PC-3 (cell line): ENCODE measurements around the gene AEN. TPM values are rescaled to one million over a fixed set of nuclear protein-coding genes. Genes with fewer than 3 reads are reported as not detected.

ENCODE experiments used
- ATAC-seq: fragments of 200-7000 bp; cut with Tn5 transposase; 2 replicates; pipeline ENCODE4 v1.9.1; 2020; ENCODE audit warnings: mild to moderate bottlenecking, moderate library complexity
- BruUV-seq: library from RNA; stranded (reverse); fragments of 400-500 nt; replicated peaks from 2 replicates; lab custom pipeline; 2021; lab: Mats Ljungman, UMichigan
- CTCF ChIA-PET: fragments of 300-600 bp; sonication (Branson Sonifier 250); formaldehyde crosslinking; loops from one replicate; lab custom pipeline; 2022; ENCODE audit warnings: antibody characterized with exemption; lab: Charles Lee
- POLR2A ChIA-PET: fragments of 300-600 bp; sonication (Branson Sonifier 250); formaldehyde crosslinking; loops from one replicate; lab custom pipeline; 2022; ENCODE audit warnings: antibody characterized with exemption; ENCODE audit not compliant: unreplicated experiment; lab: Charles Lee
- DNase-seq: peaks from one replicate; pipeline ENCODE4 v3.0.0-alpha.2; 2015
- H2AFZ ChIP-seq: fragments of 300-600 bp; sonication (generic); 2 replicates; pipeline ENCODE4 v1.6.0; 2016; ENCODE audit warnings: antibody characterized with exemption, low read length
- H3F3A ChIP-seq: fragments of 300-600 bp; sonication (generic); one replicate; pipeline ENCODE4 v1.6.0; 2017; ENCODE audit warnings: antibody characterized with exemption, low read length, control low read depth, mild to moderate bottlenecking; ENCODE audit not compliant: unreplicated experiment
- H3K27ac ChIP-seq: fragments of 300-600 bp; sonication (generic); 2 replicates; pipeline ENCODE4 v1.5.1; 2016; ENCODE audit warnings: mild to moderate bottlenecking, low read length
- H3K27me3 ChIP-seq: fragments of 300-600 bp; sonication (generic); 2 replicates; pipeline ENCODE4 v1.6.1; 2016; ENCODE audit warnings: low read length, mixed read lengths
- H3K36me3 ChIP-seq: fragments of 300-600 bp; sonication (generic); 2 replicates; pipeline ENCODE4 v1.6.1; 2016; ENCODE audit warnings: low read depth, mixed run types, low read length, mixed read lengths
- H3K4me1 ChIP-seq: fragments of 300-600 bp; sonication (generic); 2 replicates; pipeline ENCODE4 v1.5.1; 2016; ENCODE audit warnings: low read length; ENCODE audit not compliant: insufficient read depth
- H3K4me2 ChIP-seq: fragments of 300-600 bp; sonication (generic); 2 replicates; pipeline ENCODE4 v1.6.0; 2016; ENCODE audit warnings: low read length
- H3K4me3 ChIP-seq: fragments of 300-600 bp; sonication (generic); 2 replicates; pipeline ENCODE4 v1.5.1; 2016; ENCODE audit warnings: mild to moderate bottlenecking, low read length, mixed read lengths
- H3K79me2 ChIP-seq: fragments of 300-600 bp; sonication (generic); 2 replicates; pipeline ENCODE4 v1.6.1; 2017; ENCODE audit warnings: low read length, mixed read lengths
- H3K9ac ChIP-seq: fragments of 300-600 bp; sonication (generic); 2 replicates; pipeline ENCODE4 v1.6.0; 2016; ENCODE audit warnings: mild to moderate bottlenecking, low read length
- H3K9me2 ChIP-seq: fragments of 300-600 bp; sonication (generic); replicated peaks from 2 replicates; pipeline ENCODE4 v1.6.1; 2016; ENCODE audit warnings: mixed run types, low read length, mixed read lengths
- H3K9me3 ChIP-seq: fragments of 300-600 bp; sonication (generic); 2 replicates; pipeline ENCODE4 v1.6.1; 2016; ENCODE audit warnings: low read length, mixed read lengths
- H4K20me1 ChIP-seq: fragments of 300-600 bp; sonication (generic); 2 replicates; pipeline ENCODE4 v1.6.1; 2016; ENCODE audit warnings: low read length, mixed read lengths
- EZH2 ChIP-seq: fragments of 300-600 bp; sonication (generic); IDR thresholded peaks from one replicate; pipeline ENCODE4 v1.6.1; 2017; ENCODE audit warnings: antibody characterized with exemption, mild to moderate bottlenecking, low read length; ENCODE audit not compliant: unreplicated experiment
- EZH2phosphoT487 ChIP-seq: fragments of 300-600 bp; sonication (generic); IDR thresholded peaks from 2 replicates; pipeline ENCODE4 v1.6.1; 2018; ENCODE audit warnings: mild to moderate bottlenecking, antibody characterized with exemption, low read length, borderline replicate concordance
- intact Hi-C: fragments of 100-400 bp; cut with micrococcal nuclease; formaldehyde crosslinking; loops from 2 replicates; pipeline ENCODE4 v1.9.0; 2023
- total RNA-seq: library from RNA; depleted of rRNA; stranded (reverse); fragments of >200 nt; gene quantifications from 2 replicates; pipeline ENCODE4 v1.2.3, GENCODE V29; 2014
- TF ChIP-seq, protein P1 (sequence below): fragments of 300-600 bp; sonication (generic); conservative IDR thresholded peaks from 2 replicates; pipeline ENCODE4 v1.5.1; 2017; ENCODE audit warnings: antibody characterized with exemption, low read depth, mild to moderate bottlenecking, low read length

AEN gene
- total RNA-seq, 1 experiment from 2014 or later: 81.3 TPM

- H3K9me2 ChIP-seq: no peaks in the 10 kb centered on the region
- TF ChIP-seq, protein P1, sequence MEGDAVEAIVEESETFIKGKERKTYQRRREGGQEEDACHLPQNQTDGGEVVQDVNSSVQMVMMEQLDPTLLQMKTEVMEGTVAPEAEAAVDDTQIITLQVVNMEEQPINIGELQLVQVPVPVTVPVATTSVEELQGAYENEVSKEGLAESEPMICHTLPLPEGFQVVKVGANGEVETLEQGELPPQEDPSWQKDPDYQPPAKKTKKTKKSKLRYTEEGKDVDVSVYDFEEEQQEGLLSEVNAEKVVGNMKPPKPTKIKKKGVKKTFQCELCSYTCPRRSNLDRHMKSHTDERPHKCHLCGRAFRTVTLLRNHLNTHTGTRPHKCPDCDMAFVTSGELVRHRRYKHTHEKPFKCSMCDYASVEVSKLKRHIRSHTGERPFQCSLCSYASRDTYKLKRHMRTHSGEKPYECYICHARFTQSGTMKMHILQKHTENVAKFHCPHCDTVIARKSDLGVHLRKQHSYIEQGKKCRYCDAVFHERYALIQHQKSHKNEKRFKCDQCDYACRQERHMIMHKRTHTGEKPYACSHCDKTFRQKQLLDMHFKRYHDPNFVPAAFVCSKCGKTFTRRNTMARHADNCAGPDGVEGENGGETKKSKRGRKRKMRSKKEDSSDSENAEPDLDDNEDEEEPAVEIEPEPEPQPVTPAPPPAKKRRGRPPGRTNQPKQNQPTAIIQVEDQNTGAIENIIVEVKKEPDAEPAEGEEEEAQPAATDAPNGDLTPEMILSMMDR: no peak
- TF ChIP-seq EZH2: no peak
- TF ChIP-seq EZH2phosphoT487: no peak
- no peaks in the 10 kb centered on the region for H3K4me1 ChIP-seq
- intact Hi-C loops: no loop called here
- H3K27me3 ChIP-seq: peaks cover 6% of the 10 kb centered on the region; the same call in 1 of the 2 replicates
- no peak overlapping the region for H3K4me3 ChIP-seq
- ATAC-seq (no peak), DNase-seq (no peak)
- H3K9me3 ChIP-seq: no peaks in the 10 kb centered on the region
- BruUV-seq: no TSS peak
- POLR2A ChIA-PET: no interaction called here
- no peaks in the 10 kb centered on the region for H3F3A ChIP-seq
- CTCF ChIA-PET: interaction anchor here (0.6 kb wide), 1 partner anchor 10 kb away, joined by 4 read pairs; no protein-coding TSS in a partner anchor
- H4K20me1 ChIP-seq: no peaks in the 10 kb centered on the region
- no peak overlapping the region for H3K4me2 ChIP-seq
- H3K36me3 ChIP-seq: no peaks in the 10 kb centered on the region
- H2AFZ ChIP-seq: no peak overlapping the region
- H3K9ac ChIP-seq: no peak overlapping the region
- H3K27ac ChIP-seq: no peak overlapping the region
- no peaks in the 10 kb centered on the region for H3K79me2 ChIP-seq
These were observed 8.8 kb upstream of the AEN start for GRCh38 chr15:88612186-88612796.

GRCh38 chr15:88613074-88613944 lies 7.8 kb upstream of the AEN start:
- no peaks in the 10 kb centered on the region for H3K79me2 ChIP-seq
- H3K27me3 ChIP-seq: no peaks in the 10 kb centered on the region
- H3K36me3 ChIP-seq: no peaks in the 10 kb centered on the region
- H3K9ac ChIP-seq: no peak overlapping the region
- H3K4me1 ChIP-seq: peaks cover 3% of the 10 kb centered on the region; the same call in 1 of the 2 replicates
- BruUV-seq: no TSS peak
- ChIA-PET POLR2A (no interaction called here), CTCF (interaction anchor here (0.6 kb wide), 1 partner anchor 9 kb away, joined by 4 read pairs; no protein-coding TSS in a partner anchor)
- H3K4me3 ChIP-seq: no peak overlapping the region
- intact Hi-C loops: no loop called here
- DNase-seq (no peak), ATAC-seq (no peak)
- H3F3A ChIP-seq: no peaks in the 10 kb centered on the region
- H3K9me2 ChIP-seq: no peaks in the 10 kb centered on the region
- no peaks in the 10 kb centered on the region for H3K9me3 ChIP-seq
- no peak overlapping the region for H2AFZ ChIP-seq
- H3K27ac ChIP-seq: no peak overlapping the region
- no peak for TF ChIP-seq EZH2
- H3K4me2 ChIP-seq: no peak overlapping the region
- no peaks in the 10 kb centered on the region for H4K20me1 ChIP-seq

GRCh38 chr15:88615303-88616107 lies 5.6 kb upstream of the AEN start:
- no peaks in the 10 kb centered on the region for H3K27me3 ChIP-seq
- H3F3A ChIP-seq: no peaks in the 10 kb centered on the region
- H3K27ac ChIP-seq: no peak overlapping the region
- BruUV-seq: no TSS peak
- H2AFZ ChIP-seq: 0 out of 2 replicates have a peak overlapping the region, but pooled peaks have one; percentile 30
- H3K9me3 ChIP-seq: no peaks in the 10 kb centered on the region
- intact Hi-C loops: no loop called here
- ChIA-PET CTCF (no interaction called here), POLR2A (no interaction called here)
- H3K4me2 ChIP-seq: no peak overlapping the region
- no peak overlapping the region for H3K9ac ChIP-seq
- no peaks in the 10 kb centered on the region for H3K79me2 ChIP-seq
- no peaks in the 10 kb centered on the region for H3K9me2 ChIP-seq
- TF ChIP-seq EZH2phosphoT487: no peak
- TF ChIP-seq, protein P1: no peak
- no peak for TF ChIP-seq EZH2
- no peak for ATAC-seq
- H4K20me1 ChIP-seq: no peaks in the 10 kb centered on the region
- H3K4me3 ChIP-seq: no peak overlapping the region
- DNase-seq: no peak
- H3K36me3 ChIP-seq: no peaks in the 10 kb centered on the region
- peaks cover 6% of the 10 kb centered on the region; the same call in 1 of the 2 replicates for H3K4me1 ChIP-seq
